Hippocampal formation (tissue), 2 donors: Measurements from ENCODE around the gene CD79A.

ENCODE experiments used
- DNase-seq, 2 donors: peaks; one replicate each; lab custom pipeline; 2025; lab: John Stamatoyannopoulos, UW

The CD79A gene

DNA sequence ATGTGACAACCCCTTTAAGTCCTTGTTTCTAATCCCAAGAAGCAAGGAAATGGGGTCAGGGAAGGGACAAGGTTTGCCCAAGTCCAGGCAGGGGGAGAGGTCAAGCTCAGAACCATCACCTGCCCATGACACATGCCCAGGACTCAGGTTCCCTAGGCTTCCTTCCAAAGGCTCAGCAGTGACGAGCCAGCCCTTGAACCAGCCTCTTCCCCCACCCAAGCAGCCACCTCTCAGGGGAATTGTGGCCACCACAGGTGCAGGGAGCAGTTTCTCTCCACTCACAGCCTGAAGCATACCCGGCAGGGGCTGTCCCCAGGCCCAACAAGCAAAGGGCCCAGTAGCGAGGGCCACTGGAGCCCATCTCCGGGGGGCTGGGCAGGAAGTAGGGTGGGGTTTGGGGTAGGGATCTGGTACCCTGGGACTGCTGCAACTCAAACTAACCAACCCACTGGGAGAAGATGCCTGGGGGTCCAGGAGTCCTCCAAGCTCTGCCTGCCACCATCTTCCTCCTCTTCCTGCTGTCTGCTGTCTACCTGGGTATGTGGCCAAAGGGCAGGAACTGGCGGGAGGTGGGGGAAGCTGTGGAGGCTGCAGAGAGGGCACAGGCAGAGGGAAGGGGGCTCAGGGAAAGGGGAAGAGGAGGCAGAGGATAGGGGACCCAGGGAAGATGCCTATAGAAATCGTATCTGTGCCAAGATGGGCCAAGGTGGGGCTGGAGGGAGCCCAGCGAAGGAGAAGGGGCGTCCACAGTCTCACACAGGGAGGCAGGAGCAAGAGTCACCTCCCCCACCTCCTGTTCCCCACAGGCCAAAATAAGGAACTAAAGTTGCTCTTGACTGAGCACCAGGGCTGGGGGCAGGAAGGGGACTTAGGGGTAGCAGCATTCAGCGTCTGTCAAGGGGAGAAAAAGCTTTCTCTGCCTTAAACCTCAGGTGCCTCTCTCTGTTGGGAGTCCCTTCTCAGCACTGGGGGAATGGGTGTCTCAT lies at the start of gene CD79A:
Gene CD79A, plus strand, starts transcription at position 433 of the 986 bp plus-strand sequence. Its CDS starts 26 bp downstream, at position 459.
- no peak for DNase-seq

DNA sequence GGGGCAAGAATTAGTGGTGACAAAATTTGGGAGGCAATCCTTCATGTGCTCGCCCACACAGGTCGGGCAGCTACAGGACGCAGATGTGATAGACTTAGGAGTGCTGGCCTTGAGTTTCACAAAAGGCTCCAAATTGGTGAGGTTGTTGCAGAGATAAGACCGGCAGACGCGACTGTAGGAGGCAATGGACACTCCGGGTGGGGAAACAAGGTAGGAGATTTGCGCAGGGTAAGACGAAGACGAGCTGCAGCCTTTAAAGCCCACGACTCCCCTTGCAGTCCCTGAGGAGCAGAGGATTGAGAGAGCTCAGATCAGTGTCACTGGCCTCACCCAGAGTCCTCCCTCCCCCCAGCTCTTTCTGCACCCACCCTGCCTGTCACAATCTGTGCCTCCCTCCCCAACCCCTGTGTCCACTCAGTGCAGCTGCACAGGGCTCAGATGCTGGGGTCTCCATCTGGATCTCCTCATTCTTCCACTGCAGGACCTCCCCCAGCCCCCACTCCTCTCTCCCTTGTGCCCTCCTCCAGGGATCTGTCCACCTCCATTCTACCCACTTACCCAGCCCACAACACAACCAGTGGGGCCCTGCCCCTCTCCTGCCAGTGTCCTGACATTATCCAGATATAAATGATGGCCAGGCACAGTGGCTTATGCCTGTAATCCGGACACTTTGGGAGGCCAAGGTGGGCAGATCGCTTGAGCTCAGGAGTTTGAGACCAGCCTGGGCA lies 38.9 kb upstream of the CD79A start:
- DNase-seq, result no peak

DNA sequence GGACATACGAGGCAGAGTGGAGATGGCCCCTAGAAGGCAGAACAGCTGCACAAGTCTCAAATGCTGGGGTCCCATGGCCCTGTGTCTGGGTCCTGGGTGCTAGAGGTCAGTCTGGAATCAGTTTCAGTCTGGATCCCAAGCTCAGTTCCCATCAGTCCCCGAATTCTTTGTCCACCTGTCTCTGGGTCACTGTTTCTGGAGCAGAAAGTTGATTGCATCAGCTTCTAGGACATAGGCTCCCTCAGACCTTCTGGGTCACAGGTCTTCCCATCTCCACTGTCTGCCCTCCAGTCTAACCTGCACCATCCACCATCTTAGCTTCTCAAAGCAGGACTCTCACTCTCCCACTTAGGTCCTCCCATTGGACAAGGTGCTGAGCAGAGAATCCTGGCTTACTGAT lies 37.9 kb upstream of the CD79A start:
- DNase-seq, result no peak

DNA sequence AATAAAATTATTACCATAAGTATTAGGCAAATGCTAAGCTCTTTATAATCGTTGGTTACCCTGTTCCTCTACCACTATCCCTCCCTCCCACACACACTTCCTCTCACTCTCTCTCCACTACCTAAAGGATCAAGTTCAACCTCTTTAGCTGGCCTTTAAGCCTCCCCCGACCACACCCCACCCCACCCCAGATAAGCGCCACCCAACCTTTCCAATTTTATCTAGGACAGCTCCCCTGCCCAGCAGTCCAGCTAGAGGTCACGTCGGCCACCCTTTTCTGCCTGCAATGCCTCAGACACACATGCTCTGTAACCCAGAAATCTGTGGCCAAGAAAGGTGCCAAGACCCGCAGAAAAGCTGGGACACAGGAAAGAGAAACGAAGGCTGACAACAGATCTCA lies 33.7 kb upstream of the CD79A start:
- DNase-seq, result no peak

DNA sequence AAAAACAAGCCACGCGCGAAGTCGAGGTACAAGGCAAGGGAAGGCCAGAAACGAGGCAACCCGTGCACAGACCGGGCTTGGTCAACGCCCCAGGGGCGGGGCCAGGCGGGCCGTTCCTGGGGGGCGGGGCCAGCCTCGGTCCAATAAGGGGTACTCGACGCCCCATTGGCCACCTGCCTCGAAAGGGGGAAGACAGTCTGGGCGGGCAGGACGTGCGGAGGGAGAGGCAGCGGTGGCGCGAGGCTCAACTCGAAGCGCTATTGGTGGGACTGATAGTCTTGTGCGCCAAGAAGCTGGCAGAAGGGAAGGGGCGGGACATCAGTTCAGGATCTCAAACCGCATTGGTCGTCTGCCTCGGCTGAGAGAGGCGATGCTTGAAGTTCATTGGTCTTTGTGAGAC lies 32.5 kb upstream of the CD79A start, which contains the start of gene LYPD4:
Gene LYPD4, minus strand, starts transcription at position 83 of the 400 bp plus-strand sequence. CDS start 5,398 bp downstream, outside the sequence.
- no peak for DNase-seq

DNA sequence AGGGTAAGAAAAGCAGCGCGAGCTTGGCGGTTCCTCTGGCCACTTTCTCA lies 32.3 kb upstream of the CD79A start, which contains the start of gene DMRTC2:
Gene DMRTC2, plus strand, starts transcription at position 42 of the 50 bp plus-strand sequence. CDS start 2,387 bp downstream, outside the sequence.
- no peak for DNase-seq

DNA sequence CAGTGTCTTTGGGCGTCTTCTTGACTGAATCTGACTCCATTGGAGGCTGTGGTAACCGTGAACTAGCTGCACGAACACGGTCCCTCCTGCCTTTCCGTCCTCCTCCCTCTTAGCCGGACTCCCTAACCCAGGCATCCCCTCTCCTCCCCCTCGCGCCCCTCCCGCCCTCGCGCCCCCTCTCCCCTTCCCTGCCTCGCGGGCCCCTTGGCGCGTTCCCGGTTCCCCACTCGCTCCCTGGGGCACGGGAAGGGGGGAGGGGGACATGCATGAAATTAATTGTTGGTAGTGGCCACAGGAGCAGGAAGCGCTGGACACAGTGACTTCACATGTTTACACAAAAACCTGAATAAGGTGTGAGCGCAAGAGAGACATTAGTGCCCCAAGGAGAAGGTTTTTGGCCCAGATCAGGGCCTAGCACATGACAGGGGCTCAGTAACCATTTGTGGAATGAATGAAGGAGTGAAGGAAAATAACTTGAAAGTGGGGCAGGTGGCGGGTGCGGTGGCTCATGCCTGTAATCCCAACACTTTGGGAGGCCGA lies 32.0 kb upstream of the CD79A start:
- DNase-seq, result no peak

DNA sequence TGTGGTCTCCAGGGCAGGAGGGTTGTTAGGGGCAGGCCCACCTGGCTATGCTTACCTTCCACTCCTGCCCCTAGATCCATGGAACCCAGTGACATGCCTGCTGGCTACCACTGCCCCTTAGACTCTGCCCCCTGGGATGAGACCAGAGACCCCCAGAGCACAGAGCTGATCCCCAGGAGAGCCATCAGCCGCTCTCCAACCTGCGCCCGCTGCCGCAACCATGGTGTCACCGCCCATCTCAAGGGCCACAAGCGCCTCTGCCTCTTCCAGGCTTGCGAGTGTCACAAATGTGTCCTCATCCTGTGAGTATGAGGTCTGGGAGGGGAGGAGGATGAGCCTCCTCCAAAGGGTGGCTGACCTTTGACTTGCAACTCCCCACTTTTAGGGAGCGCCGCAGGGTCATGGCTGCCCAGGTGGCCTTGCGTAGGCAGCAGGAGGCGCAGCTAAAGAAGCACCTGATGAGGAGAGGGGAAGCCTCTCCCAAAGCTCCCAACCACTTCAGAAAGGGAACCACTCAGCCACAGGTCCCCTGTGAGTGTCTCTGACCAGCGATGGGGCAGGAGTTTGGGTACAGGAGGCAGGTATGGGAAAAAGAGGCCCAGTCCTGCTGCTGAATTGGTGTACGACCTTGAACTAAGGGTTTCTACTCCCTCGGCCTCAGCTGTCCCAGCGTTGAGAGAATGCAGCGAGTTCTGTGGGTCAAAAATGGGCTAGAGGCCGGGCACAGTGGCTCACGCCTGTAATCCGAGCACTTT lies 29.6 kb upstream of the CD79A start:
- no peak for DNase-seq

DNA sequence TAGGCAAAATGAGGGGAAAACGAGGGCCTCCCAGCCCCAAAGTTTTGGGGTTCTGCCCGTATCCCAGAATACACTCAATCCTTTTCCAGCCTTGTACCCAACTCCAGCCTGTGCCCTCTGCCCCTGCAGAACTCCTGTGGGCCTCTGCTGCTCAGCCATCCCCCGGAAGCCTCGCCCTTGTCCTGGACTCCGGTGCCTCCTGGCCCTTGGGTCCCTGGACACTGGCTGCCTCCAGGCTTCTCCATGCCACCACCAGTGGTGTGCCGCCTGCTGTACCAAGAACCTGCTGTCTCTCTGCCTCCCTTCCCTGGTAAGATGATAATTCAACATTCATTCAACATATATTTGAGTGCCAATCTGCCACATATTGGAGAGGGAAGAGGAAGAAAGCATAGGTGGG lies 28.4 kb upstream of the CD79A start:
- DNase-seq, result no peak

DNA sequence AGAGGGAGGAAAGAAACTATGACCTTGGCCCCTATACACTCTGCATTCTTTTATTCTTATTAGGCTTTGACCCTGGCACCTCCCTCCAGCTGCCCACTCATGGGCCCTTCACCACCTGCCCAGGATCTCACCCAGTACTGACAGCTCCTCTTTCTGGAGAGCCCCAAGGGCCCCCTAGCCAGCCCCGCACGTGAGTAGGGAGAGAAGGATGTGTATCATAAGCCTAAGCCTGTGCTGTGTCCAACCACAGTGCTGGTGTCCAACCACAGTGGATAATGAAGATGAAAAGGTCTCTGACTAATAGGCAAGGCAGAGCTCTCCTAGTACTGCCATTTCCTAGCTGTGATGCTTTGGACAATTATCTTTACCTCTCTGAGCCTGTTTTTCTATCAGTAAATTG lies 28.0 kb upstream of the CD79A start:
- no peak for DNase-seq

DNA sequence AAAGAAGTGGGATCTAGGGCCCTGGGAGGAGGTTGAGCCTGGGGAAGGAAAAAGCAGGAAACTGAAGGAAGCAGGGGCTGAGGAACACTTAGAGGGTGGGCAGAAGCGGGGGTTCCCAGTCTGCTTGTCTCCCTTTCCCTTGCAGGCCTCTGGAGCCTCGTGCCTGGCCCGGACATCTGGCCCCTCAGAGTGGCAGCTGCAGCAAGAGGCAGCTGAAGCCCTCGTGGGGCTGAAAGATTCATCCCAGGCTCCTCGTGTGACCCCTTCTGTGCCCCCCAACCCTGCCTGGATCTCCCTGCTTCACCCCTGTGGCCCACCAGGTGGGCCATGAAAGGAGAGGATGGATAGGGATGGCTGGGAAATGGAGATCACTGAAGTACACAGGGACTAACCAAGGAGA lies 26.7 kb upstream of the CD79A start:
- no peak for DNase-seq

DNA sequence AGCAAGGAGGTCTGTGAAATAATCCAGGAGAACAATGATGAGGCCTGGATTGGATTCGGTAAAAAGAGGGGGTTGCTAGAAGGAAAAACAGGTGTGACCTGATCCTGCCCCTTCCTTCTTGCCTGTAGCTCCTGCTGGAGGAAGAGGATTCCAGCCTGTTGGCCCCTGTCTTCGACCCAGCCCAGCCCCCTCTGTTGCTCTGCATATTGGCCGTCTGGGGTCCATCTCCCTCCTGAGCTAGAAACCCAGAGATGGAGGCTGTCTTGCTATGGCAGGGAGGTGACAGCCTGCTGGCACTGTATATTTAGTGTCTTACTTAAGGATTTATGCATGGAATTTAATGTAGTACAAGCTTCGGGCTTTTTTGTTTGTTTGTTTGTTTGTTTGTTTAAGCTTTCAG lies 25.6 kb upstream of the CD79A start:
- DNase-seq, result no peak

DNA sequence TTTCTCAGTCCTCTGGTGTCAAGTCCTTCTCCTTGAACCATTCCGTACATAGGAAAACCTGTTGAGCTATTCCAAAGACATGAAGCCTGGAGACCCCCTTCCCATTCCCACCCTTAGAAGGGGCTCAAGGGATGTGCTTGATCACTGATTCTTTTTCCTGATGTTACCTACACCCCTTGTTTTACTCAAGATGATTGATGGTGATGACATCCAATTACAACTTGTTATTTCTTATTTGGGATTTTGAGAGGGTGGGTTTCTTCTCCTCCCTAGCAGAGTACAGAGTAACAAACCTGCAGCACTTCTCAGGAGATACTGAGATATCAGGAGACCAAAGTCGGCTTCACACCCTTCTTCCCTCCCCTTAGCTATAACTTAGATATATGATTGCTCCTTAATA lies 23.7 kb upstream of the CD79A start:
- DNase-seq, result no peak

DNA sequence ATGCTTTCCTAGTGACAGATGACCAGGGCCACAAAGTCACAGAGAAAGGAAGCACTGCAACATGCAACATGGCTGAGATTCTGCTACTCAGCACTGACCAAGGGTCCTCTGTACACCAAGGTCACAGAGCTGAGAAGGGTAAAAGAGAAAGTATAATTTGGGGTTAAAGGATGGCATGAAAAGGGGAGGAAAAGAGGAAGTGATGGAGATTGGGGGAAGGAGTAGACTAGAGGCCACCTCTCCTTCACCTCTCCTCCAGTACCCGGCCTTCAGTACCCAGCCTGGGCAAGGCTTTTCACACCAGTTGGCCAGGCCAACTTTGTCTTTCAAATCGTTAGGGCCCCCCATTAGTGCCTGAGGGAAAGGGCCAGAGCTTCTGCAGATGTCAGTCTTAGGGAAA lies 23.3 kb upstream of the CD79A start:
- DNase-seq, result no peak

DNA sequence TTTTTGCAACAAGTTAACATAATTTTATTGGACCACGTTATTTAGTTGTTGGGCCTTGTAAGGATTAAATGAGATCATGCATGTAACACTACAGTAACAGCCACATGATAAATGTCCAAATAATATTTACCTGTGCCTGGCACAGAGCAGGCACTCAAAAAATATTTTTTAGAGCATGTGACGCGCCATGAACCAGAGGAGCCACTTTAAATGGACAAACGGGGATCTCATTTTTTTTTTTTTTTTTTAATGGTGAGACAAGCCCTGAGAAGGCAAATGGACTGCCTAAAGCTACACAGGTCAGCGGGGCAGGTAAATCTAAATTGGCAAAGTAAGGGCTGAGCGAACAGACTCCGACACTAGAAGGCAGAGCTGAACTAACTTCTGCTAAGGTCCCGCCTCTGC lies 17.9 kb upstream of the CD79A start:
- DNase-seq, result no peak

DNA sequence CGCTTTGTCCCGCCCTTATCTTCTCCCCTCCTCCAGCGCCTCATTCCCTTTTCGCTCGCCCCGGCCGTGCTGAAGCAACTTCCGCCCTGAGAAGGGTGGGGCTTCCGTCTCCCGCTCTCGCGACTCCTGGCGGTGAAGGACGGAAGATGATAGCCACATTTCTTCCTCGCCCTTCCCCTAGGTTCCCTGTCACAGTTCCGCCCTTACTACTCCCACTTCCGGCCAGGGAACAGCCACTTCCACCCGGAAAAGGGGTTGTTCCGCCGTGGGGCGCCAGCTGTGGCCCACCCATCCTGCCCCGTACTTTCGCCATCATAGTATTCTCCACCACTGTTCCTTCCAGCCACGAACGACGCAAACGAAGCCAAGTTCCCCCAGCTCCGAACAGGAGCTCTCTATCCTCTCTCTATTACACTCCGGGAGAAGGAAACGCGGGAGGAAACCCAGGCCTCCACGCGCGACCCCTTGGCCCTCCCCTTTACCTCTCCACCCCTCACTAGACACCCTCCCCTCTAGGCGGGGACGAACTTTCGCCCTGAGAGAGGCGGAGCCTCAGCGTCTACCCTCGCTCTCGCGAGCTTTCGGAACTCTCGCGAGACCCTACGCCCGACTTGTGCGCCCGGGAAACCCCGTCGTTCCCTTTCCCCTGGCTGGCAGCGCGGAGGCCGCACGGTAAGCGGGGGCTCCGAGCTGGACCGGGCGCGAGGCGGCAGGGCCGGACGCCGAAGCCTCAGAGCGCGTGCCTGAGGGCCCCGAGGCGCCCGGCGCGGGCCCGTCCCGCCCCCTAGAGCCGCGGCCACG lies 17.3 kb upstream of the CD79A start, which contains the start of gene RPS19:
Gene RPS19, plus strand, starts transcription at position 638 of the 801 bp plus-strand sequence. CDS start 520 bp downstream, outside the sequence.
- peak; percentile 99 to 100 for DNase-seq

DNA sequence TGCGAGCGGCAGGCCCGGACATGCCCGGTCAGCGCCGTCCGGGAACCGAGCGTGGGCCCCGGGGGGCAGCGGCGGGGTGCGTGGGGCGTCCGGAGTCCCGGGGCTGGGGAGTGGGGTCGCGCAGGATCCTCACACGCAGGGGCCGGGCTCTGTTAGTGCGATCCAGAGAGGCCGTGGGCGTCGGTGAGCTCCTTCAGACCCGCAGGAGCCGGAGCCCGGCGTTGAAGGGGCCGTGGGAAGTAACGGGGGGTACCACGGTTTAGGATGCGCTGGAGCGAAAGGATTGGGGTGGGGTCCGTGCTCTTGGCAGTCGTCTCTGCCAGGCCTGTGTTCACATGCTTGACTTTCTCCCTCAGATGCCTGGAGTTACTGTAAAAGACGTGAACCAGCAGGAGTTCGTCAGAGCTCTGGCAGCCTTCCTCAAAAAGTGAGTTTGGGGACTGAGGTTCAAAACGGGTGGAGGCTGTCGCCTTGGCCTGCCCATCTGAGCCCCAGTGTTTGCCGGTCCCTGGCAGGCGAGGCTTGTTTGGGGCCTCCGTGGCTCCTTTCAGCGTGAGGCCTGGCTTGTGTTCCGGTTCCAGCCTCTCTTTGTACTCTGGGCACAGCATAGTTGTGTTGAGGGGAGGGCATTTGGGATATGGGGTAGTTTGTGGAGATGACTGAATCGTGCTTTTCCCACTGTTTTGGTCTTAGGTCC lies 16.5 kb upstream of the CD79A start:
- DNase-seq, result no peak

DNA sequence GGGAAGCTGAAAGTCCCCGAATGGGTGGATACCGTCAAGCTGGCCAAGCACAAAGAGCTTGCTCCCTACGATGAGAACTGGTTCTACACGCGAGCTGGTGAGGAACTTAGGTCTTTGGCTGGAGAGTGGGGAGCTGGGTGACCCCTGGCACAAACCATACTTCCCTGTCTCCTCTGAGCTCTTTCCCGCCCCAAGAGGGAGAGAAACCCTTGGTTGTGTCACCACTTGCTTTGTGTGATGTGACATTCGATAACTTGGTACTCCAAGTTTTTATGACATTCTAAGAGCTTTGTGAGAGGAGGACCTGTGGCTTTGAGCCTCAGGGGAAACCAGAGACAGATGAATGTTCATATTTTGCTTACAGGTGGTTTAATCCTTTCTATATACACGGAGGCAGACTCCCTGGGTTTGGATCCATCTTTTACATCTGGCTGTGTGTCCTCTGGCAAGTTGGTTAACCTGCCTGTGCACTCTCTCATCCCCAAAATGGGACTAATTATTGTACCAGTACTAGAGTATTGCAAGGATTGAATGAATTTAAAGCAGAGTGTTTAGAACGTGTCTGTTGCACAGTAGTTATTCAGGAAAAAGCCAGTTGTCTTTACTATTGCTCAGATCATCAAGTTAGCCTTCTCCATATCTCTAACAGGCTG lies 15.8 kb upstream of the CD79A start:
- DNase-seq, result no peak

DNA sequence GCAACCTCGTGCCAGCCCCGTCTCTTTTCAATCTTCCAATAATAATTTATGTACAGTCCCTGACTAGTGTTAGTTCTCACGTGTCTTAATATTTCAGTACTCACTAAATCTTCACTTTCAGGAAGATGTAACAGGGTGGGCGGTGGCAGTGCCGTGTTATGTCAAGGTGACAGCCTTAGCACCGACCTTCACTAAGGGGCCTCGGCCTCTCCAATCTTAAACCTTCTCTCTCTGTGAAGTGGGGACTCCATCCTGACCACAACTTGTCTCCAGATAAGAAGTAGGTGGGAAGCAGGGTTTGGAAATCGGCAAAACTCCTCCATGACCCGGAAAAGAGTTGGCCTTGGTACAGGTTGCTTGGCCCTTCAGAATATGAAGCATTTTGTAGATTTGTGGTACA lies 15.2 kb upstream of the CD79A start:
- no peak for DNase-seq

DNA sequence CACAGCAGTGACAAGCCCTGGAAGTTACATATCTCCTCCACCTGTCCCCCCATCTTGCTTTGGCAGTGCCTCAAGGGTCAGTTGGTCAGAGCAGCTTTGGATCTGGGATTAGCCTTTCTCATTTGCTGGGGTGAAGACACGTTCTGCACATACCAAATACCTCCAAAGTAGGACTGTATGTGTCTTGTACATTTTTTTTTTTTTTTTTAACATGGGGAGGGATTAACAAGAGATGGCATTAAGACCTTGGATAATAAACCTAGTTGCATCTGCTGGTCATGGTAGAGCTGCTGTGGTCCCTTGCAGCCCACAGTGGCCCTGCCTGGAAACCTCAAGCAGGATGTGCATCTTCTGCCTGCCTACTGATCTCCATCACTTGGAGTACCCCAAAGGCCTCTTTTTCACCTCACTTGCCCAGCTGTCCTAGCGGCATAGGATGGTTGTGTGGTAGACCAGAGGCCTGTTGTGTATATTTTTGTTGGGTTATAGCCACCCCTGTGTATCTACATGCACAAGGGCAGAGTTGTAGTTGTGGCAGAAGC lies 14.6 kb upstream of the CD79A start:
- DNase-seq, result no peak
